Measurements from ENCODE around the gene RRBP1.
A peak's percentile ranks its signal among the peaks of the same experiment; 100 is the strongest.

The RRBP1 gene

DNA sequence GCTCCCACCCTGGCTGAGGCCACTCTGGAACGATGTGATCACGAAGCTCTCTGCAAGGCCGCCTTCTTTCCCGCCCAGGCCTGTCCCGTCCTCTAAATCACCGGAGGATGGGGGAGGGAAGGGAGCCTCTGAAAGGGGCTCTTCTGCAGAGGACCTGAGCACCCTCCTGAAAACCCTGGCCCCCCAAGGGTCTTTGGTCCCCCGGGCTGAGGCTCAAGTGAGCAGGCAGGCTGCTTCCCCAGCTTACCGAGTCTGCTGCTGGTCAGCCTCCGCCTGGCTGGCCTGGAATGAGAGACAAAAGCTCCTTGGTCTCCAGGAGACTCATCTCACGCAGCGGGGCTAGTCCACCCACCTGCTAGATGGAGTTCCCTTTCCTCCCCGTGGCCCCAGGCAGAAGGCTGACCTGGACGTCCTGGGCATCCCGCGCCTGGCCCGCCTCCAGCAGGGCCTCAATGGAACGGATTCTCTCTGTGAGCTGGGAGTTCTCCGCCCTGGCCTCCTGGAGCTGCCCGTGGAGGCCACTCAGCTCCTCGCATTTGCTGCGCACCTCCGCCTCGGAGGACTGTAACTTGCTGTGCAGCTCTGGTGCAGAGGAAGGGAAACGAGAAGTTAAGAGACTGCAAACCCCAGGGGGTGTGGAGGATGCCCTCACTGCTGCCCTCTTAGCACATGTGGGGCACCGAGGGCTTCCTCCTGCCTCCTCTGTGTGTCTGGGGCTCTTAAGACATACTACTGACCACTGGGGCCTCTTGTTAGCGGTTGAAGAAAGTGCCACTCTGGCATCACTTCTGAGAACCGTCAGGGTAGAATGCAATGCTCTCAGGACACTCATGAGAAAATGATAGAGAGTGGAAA is 54.7 kb downstream of the RRBP1 start:
- peak overlapping the region; percentile 31 for H3K27ac ChIP-seq
- ChIA-PET CTCF (interaction anchor here (0.6 kb wide), 1 partner anchor 196 kb away, joined by 3 read pairs; no protein-coding TSS in a partner anchor), POLR2A (ENCODE audit: low non-redundant PET) (no interaction called here)
- DNase-seq (ENCODE audit: low spot score), result no peak
- no peak for TF ChIP-seq CTCF (conservative IDR thresholded peaks at IDR 0.05; ENCODE audit: low read depth)

DNA sequence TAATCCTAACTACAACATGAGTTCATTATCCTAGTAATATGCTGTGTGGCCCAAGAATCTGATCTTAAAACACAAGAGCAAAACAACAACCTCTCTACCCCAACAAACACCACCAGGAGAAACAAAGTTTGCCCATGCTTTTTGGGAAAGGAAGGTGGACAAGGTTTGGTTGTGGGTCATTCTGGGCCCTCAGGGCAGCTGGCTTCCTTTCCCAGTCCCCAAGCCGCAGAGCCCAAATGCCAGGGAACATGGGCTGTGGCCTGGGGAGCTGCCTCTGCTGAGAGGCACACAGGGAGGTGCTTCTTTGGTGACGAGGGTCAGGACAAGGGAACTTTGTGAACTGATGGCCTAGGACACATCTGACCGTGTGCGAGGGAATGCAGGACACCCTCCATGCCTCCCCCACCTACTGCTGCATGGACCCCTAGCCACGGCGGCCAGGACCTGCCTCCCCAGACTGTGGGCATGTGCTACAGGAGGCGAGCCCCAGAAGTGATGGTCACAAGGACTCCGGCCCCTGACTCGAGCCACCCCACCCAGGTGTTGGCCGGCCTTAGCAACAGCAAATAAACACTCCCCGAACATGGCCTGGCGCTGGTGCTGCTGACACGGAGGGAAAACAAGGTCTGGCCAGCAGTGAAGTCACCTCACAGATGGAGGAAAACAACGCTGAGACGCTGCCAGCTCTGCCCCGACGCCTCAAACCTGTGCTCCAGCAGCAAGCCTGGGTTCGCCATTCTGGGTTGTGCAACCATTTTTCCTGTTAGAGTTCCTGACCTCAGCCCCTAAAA is 55.6 kb downstream of the RRBP1 start:
- ChIA-PET POLR2A (ENCODE audit: low non-redundant PET) (no interaction called here), CTCF (no interaction called here)
- no peak for DNase-seq (ENCODE audit: low spot score)
- TF ChIP-seq CTCF (conservative IDR thresholded peaks at IDR 0.05; ENCODE audit: low read depth), result no peak
- peak overlapping the region; percentile 31 for H3K27ac ChIP-seq

- TF ChIP-seq CTCF (conservative IDR thresholded peaks at IDR 0.05; ENCODE audit: low read depth), result no peak
- H3K27ac ChIP-seq, result peak overlapping the region; percentile 31
- POLR2A ChIA-PET (ENCODE audit: low non-redundant PET), result interaction anchor here (0.5 kb wide), 2 partner anchors 14 to 54 kb away, joined by 3 to 8 read pairs; no protein-coding TSS in a partner anchor
- no peak for DNase-seq (ENCODE audit: low spot score)
- CTCF ChIA-PET, result no interaction called here
Observed at GRCh38 chr20:17625246-17626051, 56.6 kb downstream of the RRBP1 start.

- ChIA-PET POLR2A (ENCODE audit: low non-redundant PET) (interaction anchor here (0.5 kb wide), 2 partner anchors 15 to 53 kb away, joined by 3 to 8 read pairs; no protein-coding TSS in a partner anchor), CTCF (no interaction called here)
- DNase-seq (ENCODE audit: low spot score), result no peak
- no peak for TF ChIP-seq CTCF (conservative IDR thresholded peaks at IDR 0.05; ENCODE audit: low read depth)
- H3K27ac ChIP-seq, result peak overlapping the region; percentile 7; the same call in 1 of the 2 replicates
Observed at GRCh38 chr20:17624551-17625245, 57.3 kb downstream of the RRBP1 start.

DNA sequence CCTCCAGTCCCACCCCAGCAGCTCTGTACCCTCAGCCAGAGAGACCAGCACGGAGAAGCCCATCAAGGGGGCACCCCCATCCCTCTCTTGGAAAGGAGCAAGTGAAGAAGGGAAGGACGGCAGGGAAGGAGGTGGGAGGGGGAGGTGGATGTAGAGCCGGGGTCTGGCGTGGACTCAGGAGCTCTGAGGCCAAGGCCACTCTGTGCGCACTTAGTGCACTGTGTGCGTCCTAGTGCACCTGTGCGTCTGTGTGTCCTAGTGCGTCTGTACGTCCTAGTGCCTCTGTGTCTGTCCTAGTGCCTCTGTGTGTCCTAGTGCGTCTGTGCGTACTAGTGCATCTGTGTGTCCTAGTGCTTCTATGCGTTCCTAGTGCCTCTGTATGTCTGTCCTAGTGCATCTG is 58.0 kb downstream of the RRBP1 start:
- no peak for DNase-seq (ENCODE audit: low spot score)
- no peak overlapping the region for H3K27ac ChIP-seq
- ChIA-PET CTCF (interaction anchor here (0.6 kb wide), 1 partner anchor 803 kb away, joined by 3 read pairs; no protein-coding TSS in a partner anchor), POLR2A (ENCODE audit: low non-redundant PET) (no interaction called here)
- TF ChIP-seq CTCF (conservative IDR thresholded peaks at IDR 0.05; ENCODE audit: low read depth), result no peak

All from RWPE1 (cell line).